ENCODE data around the gene USH2A.

Gene USH2A

DNA sequence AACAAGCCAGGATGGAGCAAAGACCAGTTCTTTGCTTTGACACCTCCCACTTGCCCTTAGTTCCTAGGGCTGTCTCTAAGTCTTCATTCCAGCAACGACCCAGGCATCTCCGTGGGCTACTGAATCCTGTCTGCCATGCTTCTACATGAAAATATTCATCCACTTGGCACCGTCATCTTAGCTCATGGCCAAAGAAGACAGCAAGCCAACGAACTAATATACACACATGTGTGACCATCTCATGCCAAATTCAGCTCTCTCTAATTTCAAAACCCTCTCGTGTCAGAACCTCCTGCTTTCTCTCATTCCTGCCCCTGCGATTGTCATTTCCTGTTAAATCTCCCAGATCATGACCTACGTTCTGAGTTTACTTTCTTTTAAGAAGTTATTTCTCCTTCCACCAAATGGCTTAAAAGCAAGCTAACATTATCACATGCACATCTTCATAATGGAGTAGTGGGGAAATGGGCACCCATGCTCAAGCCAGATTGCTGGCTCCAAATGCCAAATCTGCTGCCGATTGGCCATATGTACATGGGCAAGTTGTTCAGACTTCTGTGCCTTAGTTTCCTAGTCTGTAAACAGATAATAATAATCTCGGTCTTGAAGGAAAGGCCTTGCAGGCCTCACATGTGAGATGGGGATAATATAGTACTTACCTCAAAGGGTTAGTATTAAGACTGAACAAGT lies 373.4 kb downstream of the USH2A start:
- no peak for DNase-seq
- Histone ChIP-seq H3K27ac (no peak overlapping the region), H3K27me3 (ENCODE audit: insufficient read depth, low read depth, severe bottlenecking) (no peaks in the 10 kb centered on the region), H3K36me3 (no peaks in the 10 kb centered on the region), H3K4me3 (ENCODE audit: low read depth, low read length) (no peak overlapping the region), H3K9me3 (ENCODE audit: severe bottlenecking) (no peaks in the 10 kb centered on the region)
- TF ChIP-seq CTCF (IDR thresholded peaks at IDR 0.05; ENCODE audit: low read depth, low read length) = no peak

- no peaks in the 10 kb centered on the region for H3K27me3 ChIP-seq (ENCODE audit: insufficient read depth, low read depth, severe bottlenecking)
- no peak overlapping the region for H3K4me3 ChIP-seq (ENCODE audit: low read depth, low read length)
- no peaks in the 10 kb centered on the region for H3K36me3 ChIP-seq
- H3K27ac ChIP-seq = no peak overlapping the region
- H3K9me3 ChIP-seq (ENCODE audit: severe bottlenecking) = no peaks in the 10 kb centered on the region
- no peak for DNase-seq
- TF ChIP-seq CTCF (IDR thresholded peaks at IDR 0.05; ENCODE audit: low read depth, low read length) = no peak
Observed at GRCh38 chr1:216047811-216048572, 375.3 kb downstream of the USH2A start.

GRCh38 chr1:216046336-216046735 lies 376.9 kb downstream of the USH2A start:
- Histone ChIP-seq H3K4me3 (ENCODE audit: low read depth, low read length) (no peak overlapping the region), H3K27ac (no peak overlapping the region), H3K27me3 (ENCODE audit: insufficient read depth, low read depth, severe bottlenecking) (no peaks in the 10 kb centered on the region), H3K9me3 (ENCODE audit: severe bottlenecking) (no peaks in the 10 kb centered on the region), H3K36me3 (no peaks in the 10 kb centered on the region)
- no peak for TF ChIP-seq CTCF (IDR thresholded peaks at IDR 0.05; ENCODE audit: low read depth, low read length)
- DNase-seq = no peak

DNA sequence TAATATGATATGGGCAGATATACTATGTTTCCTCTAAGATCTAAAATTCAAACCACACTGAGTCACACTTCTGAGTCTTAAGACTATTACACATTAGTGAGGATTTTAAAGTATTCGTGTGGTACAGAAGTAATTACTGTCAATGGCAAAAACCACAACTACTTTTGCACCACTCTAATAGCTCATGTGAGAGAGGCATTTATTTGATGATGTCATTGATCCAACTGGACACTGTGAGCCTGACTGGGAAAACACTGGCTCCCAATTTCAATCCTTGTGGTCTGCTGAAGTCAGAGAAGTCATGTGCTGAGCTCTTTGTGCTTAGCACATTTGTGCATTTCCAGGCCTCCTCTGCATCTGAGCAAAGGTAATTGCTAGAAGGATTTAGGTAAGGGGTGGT lies 377.8 kb downstream of the USH2A start:
- no peak overlapping the region for H3K27ac ChIP-seq
- no peak for DNase-seq
- H3K9me3 ChIP-seq (ENCODE audit: severe bottlenecking) = no peaks in the 10 kb centered on the region
- H3K27me3 ChIP-seq (ENCODE audit: insufficient read depth, low read depth, severe bottlenecking) = no peaks in the 10 kb centered on the region
- H3K36me3 ChIP-seq = no peaks in the 10 kb centered on the region
- TF ChIP-seq CTCF (IDR thresholded peaks at IDR 0.05; ENCODE audit: low read depth, low read length) = no peak
- H3K4me3 ChIP-seq (ENCODE audit: low read depth, low read length) = no peak overlapping the region

DNA sequence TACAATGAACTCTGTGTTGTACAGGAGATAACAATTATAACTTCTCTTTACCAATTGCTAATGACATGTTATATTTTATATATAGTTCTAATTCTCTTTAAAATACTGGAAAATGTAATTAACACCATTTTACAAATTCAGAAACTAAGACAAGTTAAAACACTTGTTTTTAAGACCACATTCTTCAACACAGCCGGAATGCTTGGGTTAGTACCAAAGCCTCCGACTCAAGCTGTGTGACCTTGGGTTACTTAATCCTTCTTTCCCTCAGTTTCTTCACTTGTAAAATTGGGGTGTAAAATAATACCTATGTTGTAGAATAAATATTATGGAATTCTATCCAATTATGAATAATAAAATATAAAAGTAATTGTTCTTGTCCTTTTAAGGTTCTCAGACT lies 378.7 kb downstream of the USH2A start:
- Histone ChIP-seq H3K9me3 (ENCODE audit: severe bottlenecking) (no peaks in the 10 kb centered on the region), H3K36me3 (no peaks in the 10 kb centered on the region), H3K27me3 (ENCODE audit: insufficient read depth, low read depth, severe bottlenecking) (no peaks in the 10 kb centered on the region), H3K4me3 (ENCODE audit: low read depth, low read length) (no peak overlapping the region), H3K27ac (no peak overlapping the region)
- no peak for TF ChIP-seq CTCF (IDR thresholded peaks at IDR 0.05; ENCODE audit: low read depth, low read length)
- DNase-seq = no peak

All from WERI-Rb-1 (cell line).